Activated T-helper 1 cell treated with Interleukin-2 at 50 U/mL for 16 hours (primary cell): ENCODE data around the gene TCP11.

ENCODE experiments used
- DNase-seq: peaks from one replicate; pipeline ENCODE4 v3.0.0-alpha.2; 2020; ENCODE audit warnings: low read depth

Gene TCP11

GRCh38 chr6:35092362-35093117 lies 48.6 kb downstream of the TCP11 start:
- no peak for DNase-seq

- DNase-seq: no peak
Measured at GRCh38 chr6:35091346-35092083, 49.6 kb downstream of the TCP11 start.

GRCh38 chr6:35090734-35091133 lies 50.4 kb downstream of the TCP11 start:
- DNase-seq: no peak

- DNase-seq: no peak
Measured at GRCh38 chr6:35089935-35090505, 51.1 kb downstream of the TCP11 start.

- DNase-seq: no peak
Measured at GRCh38 chr6:35089216-35089934, 51.8 kb downstream of the TCP11 start.

GRCh38 chr6:35088281-35089215 lies 52.6 kb downstream of the TCP11 start:
- no peak for DNase-seq

GRCh38 chr6:35087361-35088280 lies 53.5 kb downstream of the TCP11 start:
- no peak for DNase-seq

- DNase-seq: no peak
Measured at GRCh38 chr6:35086636-35087360, 54.3 kb downstream of the TCP11 start.

- DNase-seq: no peak
Measured at GRCh38 chr6:35086282-35086632, 54.9 kb downstream of the TCP11 start.

GRCh38 chr6:35085359-35086281 lies 55.5 kb downstream of the TCP11 start:
- no peak for DNase-seq

GRCh38 chr6:35084511-35085203 lies 56.5 kb downstream of the TCP11 start:
- no peak for DNase-seq

- DNase-seq: no peak
Measured at GRCh38 chr6:35084041-35084491, 57.1 kb downstream of the TCP11 start.

GRCh38 chr6:35083507-35083906 lies 57.6 kb downstream of the TCP11 start:
- DNase-seq: no peak

- no peak for DNase-seq
Measured at GRCh38 chr6:35082733-35083403, 58.3 kb downstream of the TCP11 start.

GRCh38 chr6:35082046-35082732 lies 59.0 kb downstream of the TCP11 start:
- no peak for DNase-seq

- no peak for DNase-seq
Measured at GRCh38 chr6:35081426-35081851, 59.7 kb downstream of the TCP11 start.
